Stimulated activated effector memory CD8-positive, alpha-beta T cell treated with anti-CD3 and anti-CD28 coated beads, Interleukin-12 subunit alpha, Interleukin-12 subunit beta, amount 100 ng/mL, for 72 hours (primary cell): ENCODE results near the gene RANBP3.

ENCODE experiments used
- ATAC-seq: fragments of 150-1000 bp; cut with Tn5 transposase; 2 replicates; pipeline ENCODE4 v1.10.0; 2021
- DNase-seq, 2 donors: peaks; one replicate each; pipeline ENCODE4 v3.0.0; 2021 to 2022; ENCODE audit warnings: low spot score in 2 of 2
- H3K27ac Mint-ChIP-seq: one replicate; pipeline ENCODE4 v1.8.0; 2022; ENCODE audit warnings: mild to moderate bottlenecking, mixed read lengths
- H3K36me3 Mint-ChIP-seq: one replicate; pipeline ENCODE4 v1.8.0; 2022; ENCODE audit warnings: mild to moderate bottlenecking, mixed read lengths
- H3K4me1 Mint-ChIP-seq: one replicate; pipeline ENCODE4 v1.8.0; 2022; ENCODE audit warnings: mixed read lengths
- H3K4me3 Mint-ChIP-seq: one replicate; pipeline ENCODE4 v1.8.0; 2022; ENCODE audit warnings: mild to moderate bottlenecking, mixed read lengths
- H3K9me3 Mint-ChIP-seq: one replicate; pipeline ENCODE4 v1.8.0; 2022; ENCODE audit warnings: mixed read lengths

RANBP3 gene

GRCh38 chr19:5940260-5941208 is 37.4 kb downstream of the RANBP3 start:
- Mint-ChIP-seq H3K4me1 (peaks cover 27% of the 10 kb centered on the region), H3K4me3 (no peak overlapping the region), H3K27ac (no peak overlapping the region), H3K9me3 (no peaks in the 10 kb centered on the region), H3K36me3 (peaks cover 55% of the 10 kb centered on the region)
- ATAC-seq, result no peak
- DNase-seq, result no peak

GRCh38 chr19:5937550-5937949 is 40.4 kb downstream of the RANBP3 start:
- Mint-ChIP-seq H3K4me1 (peaks cover 5% of the 10 kb centered on the region), H3K27ac (peak overlapping the region; percentile 52), H3K36me3 (peaks cover 76% of the 10 kb centered on the region), H3K4me3 (no peak overlapping the region), H3K9me3 (no peaks in the 10 kb centered on the region)
- ATAC-seq (no peak), DNase-seq (no peak)

GRCh38 chr19:5936292-5936592 is 41.7 kb downstream of the RANBP3 start:
- Mint-ChIP-seq H3K4me3 (no peak overlapping the region), H3K27ac (peak overlapping the region; percentile 85), H3K36me3 (peaks cover 80% of the 10 kb centered on the region), H3K9me3 (no peaks in the 10 kb centered on the region), H3K4me1 (peaks cover 5% of the 10 kb centered on the region)
- ATAC-seq, result no peak
- no peak for DNase-seq

- H3K9me3 Mint-ChIP-seq, result no peaks in the 10 kb centered on the region
- peaks cover 85% of the 10 kb centered on the region for H3K36me3 Mint-ChIP-seq
- peaks cover 5% of the 10 kb centered on the region for H3K4me1 Mint-ChIP-seq
- peak overlapping the region; percentile 85 for H3K27ac Mint-ChIP-seq
- no peak overlapping the region for H3K4me3 Mint-ChIP-seq
- ATAC-seq, result no peak
- no peak for DNase-seq
Measured at GRCh38 chr19:5935473-5936291, 42.3 kb downstream of the RANBP3 start.

- no peaks in the 10 kb centered on the region for H3K9me3 Mint-ChIP-seq
- H3K4me3 Mint-ChIP-seq, result no peak overlapping the region
- ATAC-seq (no peak), DNase-seq (no peak)
- H3K36me3 Mint-ChIP-seq, result peaks cover 86% of the 10 kb centered on the region
- H3K4me1 Mint-ChIP-seq, result peaks cover 5% of the 10 kb centered on the region
- H3K27ac Mint-ChIP-seq, result peak overlapping the region; percentile 85
Measured at GRCh38 chr19:5934774-5935472, 43.0 kb downstream of the RANBP3 start.

GRCh38 chr19:5934069-5934401 is 43.9 kb downstream of the RANBP3 start:
- H3K4me1 Mint-ChIP-seq, result peaks cover 5% of the 10 kb centered on the region
- H3K9me3 Mint-ChIP-seq, result no peaks in the 10 kb centered on the region
- peak overlapping the region; percentile 85 for H3K27ac Mint-ChIP-seq
- H3K36me3 Mint-ChIP-seq, result peaks cover 87% of the 10 kb centered on the region
- DNase-seq (no peak), ATAC-seq (no peak)
- H3K4me3 Mint-ChIP-seq, result no peak overlapping the region

GRCh38 chr19:5933391-5934068 is 44.4 kb downstream of the RANBP3 start:
- Mint-ChIP-seq H3K36me3 (peaks cover 87% of the 10 kb centered on the region), H3K27ac (peak overlapping the region; percentile 85), H3K9me3 (no peaks in the 10 kb centered on the region), H3K4me3 (no peak overlapping the region), H3K4me1 (peaks cover 5% of the 10 kb centered on the region)
- DNase-seq, result no peak
- no peak for ATAC-seq

GRCh38 chr19:5932609-5933262 is 45.2 kb downstream of the RANBP3 start:
- Mint-ChIP-seq H3K27ac (no peak overlapping the region), H3K36me3 (peaks cover 90% of the 10 kb centered on the region), H3K4me1 (peaks cover 5% of the 10 kb centered on the region), H3K9me3 (no peaks in the 10 kb centered on the region), H3K4me3 (no peak overlapping the region)
- ATAC-seq (no peak), DNase-seq (no peak)

GRCh38 chr19:5932146-5932545 is 45.8 kb downstream of the RANBP3 start:
- Mint-ChIP-seq H3K4me3 (no peak overlapping the region), H3K36me3 (peaks cover 90% of the 10 kb centered on the region), H3K9me3 (no peaks in the 10 kb centered on the region), H3K27ac (no peak overlapping the region), H3K4me1 (no peaks in the 10 kb centered on the region)
- no peak for DNase-seq
- ATAC-seq, result no peak

- H3K4me1 Mint-ChIP-seq, result no peaks in the 10 kb centered on the region
- H3K36me3 Mint-ChIP-seq, result peaks cover 90% of the 10 kb centered on the region
- ATAC-seq, result no peak
- no peak overlapping the region for H3K4me3 Mint-ChIP-seq
- H3K27ac Mint-ChIP-seq, result no peak overlapping the region
- DNase-seq, result no peak
- no peaks in the 10 kb centered on the region for H3K9me3 Mint-ChIP-seq
Measured at GRCh38 chr19:5931251-5931650, 46.7 kb downstream of the RANBP3 start.

- no peak for DNase-seq
- H3K9me3 Mint-ChIP-seq, result no peaks in the 10 kb centered on the region
- H3K4me1 Mint-ChIP-seq, result no peaks in the 10 kb centered on the region
- H3K4me3 Mint-ChIP-seq, result no peak overlapping the region
- no peak overlapping the region for H3K27ac Mint-ChIP-seq
- ATAC-seq, result no peak
- H3K36me3 Mint-ChIP-seq, result peaks cover 92% of the 10 kb centered on the region
Measured at GRCh38 chr19:5929625-5930024, 48.3 kb downstream of the RANBP3 start.

GRCh38 chr19:5929179-5929578 is 48.8 kb downstream of the RANBP3 start:
- H3K9me3 Mint-ChIP-seq, result no peaks in the 10 kb centered on the region
- H3K36me3 Mint-ChIP-seq, result peaks cover 92% of the 10 kb centered on the region
- no peak overlapping the region for H3K4me3 Mint-ChIP-seq
- ATAC-seq (no peak), DNase-seq (no peak)
- no peak overlapping the region for H3K27ac Mint-ChIP-seq
- H3K4me1 Mint-ChIP-seq, result no peaks in the 10 kb centered on the region

GRCh38 chr19:5927441-5927821 is 50.5 kb downstream of the RANBP3 start:
- DNase-seq (no peak), ATAC-seq (no peak)
- Mint-ChIP-seq H3K4me1 (no peaks in the 10 kb centered on the region), H3K27ac (no peak overlapping the region), H3K4me3 (no peak overlapping the region), H3K36me3 (peaks cover 98% of the 10 kb centered on the region), H3K9me3 (no peaks in the 10 kb centered on the region)

GRCh38 chr19:5926641-5927440 is 51.1 kb downstream of the RANBP3 start:
- Mint-ChIP-seq H3K9me3 (no peaks in the 10 kb centered on the region), H3K4me1 (no peaks in the 10 kb centered on the region), H3K4me3 (no peak overlapping the region), H3K27ac (no peak overlapping the region), H3K36me3 (peaks cover 98% of the 10 kb centered on the region)
- DNase-seq (no peak), ATAC-seq (no peak)
